ENCODE data around the gene UBE2Z.
"Not testable (repeated sequence)": the region's sequence is repeated elsewhere in the genome, so short reads cannot be mapped to it uniquely, and the experiment has no call there.

UBE2Z gene

DNA sequence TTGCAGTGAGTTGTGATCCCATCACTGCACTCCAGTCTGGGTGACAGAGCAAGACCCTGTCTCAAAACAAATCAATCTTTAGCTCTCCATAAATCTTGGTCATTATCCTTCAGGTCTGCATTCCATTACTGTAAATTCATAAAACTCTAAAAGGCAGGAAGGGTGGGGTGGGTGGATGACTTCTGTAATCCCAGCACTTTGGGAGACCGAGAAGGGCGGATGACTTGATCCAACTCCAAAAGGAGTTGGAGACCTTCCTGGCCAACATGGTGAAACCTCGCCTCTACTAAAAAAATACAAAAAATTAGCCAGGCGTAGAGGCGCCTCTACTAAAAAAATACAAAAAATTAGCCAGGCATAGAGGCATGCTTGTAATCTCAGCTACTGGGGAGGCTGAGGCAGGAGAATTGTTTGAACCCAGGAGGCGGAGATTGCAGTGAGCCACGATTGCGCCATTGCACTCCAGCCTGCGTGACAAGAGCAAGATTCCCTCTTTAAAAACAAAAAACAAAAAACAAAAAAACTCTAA lies 2.2 kb upstream of the UBE2Z start:
- no peak for DNase-seq

DNA sequence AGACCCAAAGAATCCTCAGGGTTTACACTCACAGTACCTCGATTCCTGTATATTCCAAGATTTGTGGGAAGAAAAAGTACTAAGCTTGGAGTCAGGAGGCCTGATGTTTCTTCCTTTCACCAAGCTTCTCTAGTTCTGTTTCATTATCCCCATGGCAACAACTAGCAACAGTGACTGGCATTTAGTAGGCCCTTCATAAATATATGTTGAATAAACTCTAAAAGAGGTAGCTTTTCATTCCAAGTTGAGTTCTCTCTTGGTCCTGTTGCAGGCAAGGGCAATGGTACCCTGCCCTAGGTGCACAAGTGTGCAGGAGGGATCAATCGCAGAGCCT lies 527 bp upstream of the UBE2Z start:
- DNase-seq = no peak

DNA sequence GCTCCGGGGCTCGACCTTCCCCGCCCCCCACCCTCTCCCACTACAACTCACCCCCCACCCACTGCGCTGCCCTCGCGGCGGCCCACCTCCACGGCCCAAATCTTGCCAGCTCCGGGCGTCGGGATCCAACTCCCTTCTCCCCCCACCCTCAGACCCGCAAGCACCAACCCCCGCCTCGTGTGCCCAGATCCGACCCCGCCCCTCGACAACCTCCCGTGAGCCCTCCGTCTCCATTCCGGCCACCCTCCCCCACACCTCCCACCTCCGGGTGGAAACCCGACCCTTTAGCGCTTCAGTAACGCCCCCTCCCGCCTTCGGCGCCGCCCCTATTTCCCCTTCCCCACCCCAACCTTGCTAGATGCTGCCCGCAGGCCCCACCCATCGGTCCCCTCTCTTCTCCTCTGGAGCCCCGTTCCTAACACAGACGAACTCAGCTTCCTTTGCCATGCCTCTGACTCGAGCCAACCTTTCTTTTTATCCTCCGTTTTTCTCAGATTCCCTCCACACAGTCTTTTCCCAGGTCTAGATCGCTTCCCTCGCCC lies 717 bp downstream of the UBE2Z start:
- DNase-seq = peak; percentile 92

DNA sequence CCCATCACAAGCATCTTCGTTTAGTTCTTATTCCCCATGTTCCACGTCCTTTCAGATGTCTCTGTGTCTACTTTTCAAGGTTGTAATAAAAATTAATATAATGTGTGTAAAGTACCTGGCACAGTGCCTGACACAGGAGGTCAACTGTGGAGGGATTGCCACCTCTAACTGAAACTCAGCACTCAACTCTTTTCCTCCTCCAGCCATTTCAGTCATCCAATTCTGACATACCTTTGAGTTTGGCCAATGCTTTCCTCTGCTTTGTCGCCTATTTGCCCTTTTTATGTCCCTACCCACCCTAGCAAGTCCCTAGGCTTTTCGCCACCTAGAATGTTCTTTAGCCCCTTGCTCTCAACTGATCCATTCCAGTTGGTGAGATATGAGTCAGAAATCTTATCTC lies 1.6 kb downstream of the UBE2Z start:
- no peak for DNase-seq

DNA sequence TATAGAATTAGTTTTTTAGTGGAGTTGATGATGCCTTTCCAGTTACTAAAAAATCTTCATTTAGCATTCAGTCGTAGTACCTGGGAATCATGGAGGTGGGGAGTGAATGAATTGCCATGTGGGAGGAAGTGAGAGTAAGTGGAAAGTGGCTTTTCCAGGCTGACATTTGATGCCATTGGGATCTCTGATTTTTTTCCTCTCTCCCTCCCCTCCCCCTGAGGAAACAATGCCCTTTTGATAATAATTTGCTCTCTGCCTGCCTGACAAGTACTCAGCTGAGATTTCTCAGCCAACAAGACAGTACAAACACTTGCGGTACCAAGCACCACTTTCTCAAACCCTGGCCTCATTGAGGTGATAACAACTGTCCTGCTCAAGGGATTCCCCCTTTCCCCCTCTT lies 2.2 kb downstream of the UBE2Z start:
- DNase-seq = no peak

DNA sequence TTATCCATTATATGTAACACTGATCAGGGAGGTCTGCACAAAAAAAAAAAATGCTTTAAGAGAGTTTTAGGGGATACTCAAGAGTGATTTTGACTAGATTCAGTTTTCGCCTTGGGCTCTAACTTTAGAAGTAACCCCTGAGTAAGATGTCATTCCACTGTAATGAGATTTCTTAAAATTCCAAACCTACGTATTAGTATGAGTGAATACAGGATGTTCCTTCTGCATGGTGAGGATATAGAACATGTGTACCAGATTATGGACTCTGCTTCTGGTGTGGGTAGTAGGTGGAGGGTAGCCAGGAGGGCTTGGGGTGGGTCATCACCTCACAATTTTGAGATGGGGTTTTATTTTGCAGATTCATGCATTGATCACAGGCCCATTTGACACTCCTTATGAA lies 4.3 kb downstream of the UBE2Z start:
- no peak for DNase-seq

DNA sequence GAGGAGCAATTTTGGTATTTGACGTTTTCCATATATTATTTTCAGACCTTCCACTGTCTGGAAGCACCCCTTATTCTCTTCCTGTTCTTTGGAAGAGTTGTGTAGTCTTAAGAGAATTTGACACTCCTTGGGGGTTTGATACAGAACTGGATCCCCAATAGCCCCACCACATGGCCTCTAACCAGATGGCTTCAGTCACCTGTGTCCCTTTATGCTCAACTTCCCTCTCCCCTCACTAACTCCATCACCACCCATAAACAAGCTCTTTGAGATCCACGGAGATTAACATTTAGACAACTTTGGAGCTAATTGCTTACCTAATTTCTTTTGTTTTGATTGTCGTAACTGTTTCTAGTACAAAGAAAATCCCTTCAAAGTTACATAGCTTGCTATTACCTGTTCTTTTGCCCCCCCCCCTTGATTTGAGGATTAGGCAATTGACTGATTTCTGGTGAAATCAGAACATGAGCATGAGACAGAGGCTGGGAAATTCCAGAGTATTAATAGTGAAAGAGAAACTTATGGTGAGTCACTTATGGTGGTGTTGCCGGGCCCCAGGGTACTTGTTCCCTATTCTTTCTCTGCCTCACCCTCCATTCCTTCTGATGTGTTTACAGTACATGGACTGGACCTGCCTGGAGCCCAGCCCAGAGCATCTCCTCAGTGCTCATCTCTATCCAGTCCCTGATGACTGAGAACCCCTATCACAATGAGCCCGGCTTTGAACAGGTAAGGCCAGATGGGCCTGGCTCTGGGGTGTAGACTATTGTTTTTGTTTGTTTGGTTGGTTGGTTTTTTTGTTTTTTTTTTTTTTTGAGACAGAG lies 7.5 kb downstream of the UBE2Z start:
- DNase-seq = peak; percentile 53 to 60

DNA sequence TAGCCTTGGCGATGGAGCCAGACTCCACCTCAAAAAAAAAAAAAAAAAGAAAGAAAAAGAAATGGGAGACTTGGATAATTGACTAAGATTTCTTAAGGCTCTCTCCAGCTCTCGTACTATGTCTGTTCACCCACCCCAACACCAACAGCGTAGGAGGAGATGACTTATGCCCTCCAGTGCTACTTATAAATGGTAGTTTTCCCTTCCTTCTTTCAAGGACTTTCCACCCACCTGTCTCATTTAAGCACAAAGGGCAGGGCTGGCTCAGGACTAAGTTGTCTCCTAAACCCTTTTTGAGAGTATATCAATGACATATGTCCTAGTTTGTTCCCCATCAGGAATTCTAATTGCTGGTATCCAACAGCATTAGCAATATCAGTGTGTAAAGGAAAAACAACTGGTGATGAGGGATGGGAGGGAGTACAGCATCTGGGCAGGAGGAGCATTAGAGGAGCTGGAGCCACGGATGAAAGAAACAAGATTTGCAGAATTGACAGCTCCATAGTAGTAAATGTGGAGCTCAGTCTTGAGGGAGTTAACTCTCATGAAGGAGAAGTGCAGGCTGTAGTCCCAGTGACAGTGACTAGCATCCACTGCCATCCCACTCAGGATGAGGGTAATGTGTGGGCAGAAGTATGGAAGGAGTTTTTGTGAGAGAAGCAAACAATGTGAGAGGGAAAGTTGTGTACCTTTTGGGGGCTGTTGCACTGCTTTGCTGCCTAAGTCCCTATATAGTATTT lies 17.2 kb downstream of the UBE2Z start:
- DNase-seq = no peak

DNA sequence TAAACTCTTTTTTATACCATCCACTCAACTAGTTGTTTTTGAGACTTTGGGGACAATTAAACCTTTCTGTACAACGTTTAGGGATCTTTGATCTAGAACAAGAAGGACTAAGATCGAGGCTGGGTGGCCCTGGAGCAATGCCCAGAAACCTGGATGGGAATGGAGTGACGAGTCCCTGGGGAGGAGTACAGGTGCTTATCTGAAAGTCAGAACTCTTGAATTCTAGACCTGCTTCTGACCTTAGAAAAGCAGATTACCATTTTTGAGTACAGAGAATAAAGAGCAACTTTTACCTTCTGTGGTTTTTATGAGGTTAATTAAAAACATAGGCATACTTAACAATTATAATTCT lies 17.8 kb downstream of the UBE2Z start:
- DNase-seq = no peak

DNA sequence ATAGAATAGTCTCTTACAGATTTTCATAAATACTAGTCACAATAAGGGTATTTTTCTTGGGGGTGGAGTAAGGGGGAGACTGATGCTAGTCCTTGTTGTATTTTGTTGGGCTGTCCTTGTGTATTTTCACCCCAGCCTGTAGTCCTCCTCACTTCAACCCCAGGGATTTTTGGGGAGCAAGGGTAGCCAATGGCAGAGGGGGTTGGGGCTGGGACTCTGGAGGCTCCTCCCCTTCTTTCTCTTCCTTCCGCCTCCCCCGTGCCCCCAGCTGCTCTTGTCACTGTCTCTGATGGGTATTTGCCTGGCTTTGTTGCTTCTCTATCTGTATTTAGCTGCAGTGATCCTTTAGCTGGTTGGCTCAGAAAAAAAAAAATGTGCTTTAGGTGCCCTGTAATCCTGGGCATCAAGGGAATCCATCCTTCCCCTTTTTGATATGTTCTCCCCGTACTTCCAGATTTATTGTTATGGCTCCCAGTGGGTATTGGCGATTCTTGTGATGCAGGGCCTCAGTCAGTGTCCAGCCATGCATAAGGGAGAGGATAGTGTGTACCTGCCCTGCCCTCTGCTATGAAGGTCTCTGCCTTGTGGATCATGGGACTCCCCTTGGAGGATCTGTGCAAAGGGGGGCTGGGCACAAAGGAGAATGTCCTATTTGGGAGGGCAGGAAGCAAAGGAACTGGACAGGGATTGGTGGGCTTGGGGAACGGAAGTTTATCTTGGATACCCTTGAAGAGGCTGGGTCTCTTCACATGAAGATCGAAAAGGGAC lies 20.0 kb downstream of the UBE2Z start:
- no peak for DNase-seq

DNA sequence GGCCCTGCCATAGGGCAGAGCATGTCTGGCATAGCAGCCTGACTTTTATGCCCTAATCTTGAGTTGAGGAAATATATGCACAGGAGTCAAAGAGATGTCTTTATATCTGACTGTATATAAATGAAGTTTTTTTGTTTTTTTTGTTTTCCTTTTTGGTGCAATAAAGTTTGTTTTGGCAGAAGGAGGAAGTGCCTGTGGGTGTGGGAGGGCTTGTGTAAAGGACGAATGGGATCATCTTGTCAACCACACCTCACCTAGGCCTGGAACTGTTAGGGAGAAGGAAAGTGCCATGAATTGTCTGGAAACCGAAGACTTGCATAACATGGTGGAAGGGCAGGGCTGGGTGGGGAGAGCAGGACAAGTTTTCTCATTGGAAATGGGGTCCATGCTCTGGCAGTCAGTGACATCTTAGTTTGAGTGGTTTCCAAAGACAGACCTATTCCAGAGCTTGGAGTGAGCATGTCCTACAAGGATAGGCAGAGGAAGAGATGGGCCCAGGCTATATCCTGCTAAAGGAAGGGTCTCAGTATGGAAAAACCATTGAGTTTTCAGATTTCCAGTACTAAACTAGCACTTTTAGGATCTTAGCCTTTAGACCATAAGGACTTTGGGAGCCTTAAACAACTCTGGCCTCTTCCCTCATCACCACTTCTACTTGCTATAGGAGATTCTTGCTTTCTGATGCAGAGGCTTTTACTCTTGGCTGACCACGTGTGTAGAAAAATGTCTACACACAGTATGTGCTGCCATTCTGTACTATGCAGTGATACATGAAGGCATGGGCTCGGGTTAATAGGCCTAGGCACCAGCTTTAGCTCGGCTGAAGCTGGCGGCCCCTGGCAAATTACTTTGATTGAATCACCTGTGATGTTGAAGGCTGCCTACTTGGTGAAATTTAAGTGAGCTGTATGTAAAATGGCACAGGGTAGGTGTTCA lies 20.9 kb downstream of the UBE2Z start:
- DNase-seq = no peak

DNA sequence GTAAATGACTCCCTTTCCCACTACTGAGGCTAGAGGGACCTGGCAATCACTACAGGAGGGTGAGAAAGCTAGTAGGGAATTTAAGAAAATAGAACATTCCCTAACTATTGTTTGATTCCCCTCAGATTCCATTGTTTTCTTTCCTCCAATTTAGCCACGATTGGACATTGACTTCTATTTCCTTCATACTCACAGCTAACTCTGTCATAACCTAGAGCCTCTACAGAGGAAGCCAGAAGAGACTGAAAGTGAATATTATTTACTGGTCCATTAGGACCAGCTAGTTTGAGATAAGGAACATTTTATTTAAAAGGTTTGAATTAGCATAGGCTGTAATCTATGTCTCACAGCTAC lies 21.6 kb downstream of the UBE2Z start:
- DNase-seq = no peak

DNA sequence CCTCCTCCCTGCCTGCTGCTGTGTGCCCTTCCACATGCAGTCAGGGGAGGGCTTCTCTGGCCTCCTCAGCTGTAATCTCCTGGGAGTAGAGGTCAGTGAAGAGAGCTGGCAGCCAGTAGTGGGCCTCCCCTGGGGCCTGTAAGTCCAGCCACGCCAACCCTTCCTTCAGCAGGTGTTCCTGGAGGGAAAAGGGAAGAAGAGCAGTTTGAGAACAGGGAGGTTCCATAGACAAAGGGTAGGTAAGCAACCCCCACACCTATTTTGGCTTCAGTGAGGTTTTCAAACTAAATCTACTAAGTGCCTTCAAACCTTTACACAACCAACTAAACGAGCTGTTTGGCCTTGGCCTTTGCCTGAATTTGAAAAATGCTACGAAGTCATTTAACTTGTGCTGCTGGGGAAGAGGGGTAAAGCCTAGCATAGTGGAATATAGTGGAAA lies 22.2 kb downstream of the UBE2Z start:
- DNase-seq = no peak

DNA sequence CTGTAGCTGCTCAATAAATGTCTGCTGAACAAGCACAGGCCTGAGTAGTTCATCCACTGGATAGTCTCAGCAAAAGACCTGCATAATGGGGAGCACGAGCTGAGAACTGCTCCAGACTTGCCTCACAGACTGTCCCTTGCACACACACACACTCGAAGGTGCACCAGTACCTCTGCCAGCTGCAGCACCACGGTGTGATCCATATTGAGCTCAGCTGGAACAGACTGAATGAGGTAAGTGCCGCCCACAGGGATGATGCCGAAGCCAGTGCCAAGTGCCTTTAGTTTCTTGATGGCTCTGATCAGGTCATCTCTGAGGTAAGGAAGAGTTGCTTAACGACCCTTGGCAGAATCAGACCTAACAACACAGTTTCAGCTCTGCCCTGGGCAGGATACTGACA lies 24.8 kb downstream of the UBE2Z start:
- DNase-seq = no peak

DNA sequence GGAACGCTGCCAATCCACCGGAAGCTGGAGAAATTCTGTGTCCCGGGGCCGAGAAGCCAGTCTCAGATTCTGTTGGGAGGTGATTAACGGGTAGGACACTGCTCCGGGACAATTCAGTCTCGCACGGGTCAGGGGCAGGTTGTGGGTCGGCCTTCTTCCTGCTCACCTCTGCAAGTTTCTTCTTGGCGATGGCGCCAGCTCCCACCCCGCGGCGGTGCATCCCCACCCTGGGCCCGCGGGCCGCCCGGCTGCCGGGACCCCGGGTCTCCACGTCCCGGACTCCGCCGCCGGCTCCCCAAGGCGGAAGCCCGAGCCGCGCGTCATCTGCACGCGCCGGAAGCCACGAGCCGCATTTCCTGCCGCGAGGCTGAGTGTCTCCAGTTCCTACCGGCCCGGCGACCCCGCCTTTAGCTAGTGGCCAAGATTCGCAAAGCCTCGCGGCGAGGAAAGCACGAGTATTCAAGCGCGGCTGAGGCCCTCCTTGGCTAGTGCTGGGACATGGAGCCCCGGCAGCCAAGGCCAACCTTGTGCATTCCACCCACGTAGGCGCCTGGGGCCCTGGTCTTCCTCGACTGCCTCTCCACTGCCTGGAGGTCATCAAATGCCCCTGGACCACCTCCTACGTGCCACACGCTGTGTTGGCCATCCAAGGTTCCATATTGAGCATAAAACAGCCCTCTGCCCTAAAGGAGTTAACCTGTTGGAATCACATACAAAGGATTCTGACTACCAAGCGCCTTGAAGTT lies 36.5 kb downstream of the UBE2Z start, which contains the start of gene SNF8:
TSS of gene SNF8 (minus strand) at position 328 of the 746 bp plus-strand sequence. CDS start at position 220, 108 bp downstream.
- peak; percentile 84 to 92 for DNase-seq

DNA sequence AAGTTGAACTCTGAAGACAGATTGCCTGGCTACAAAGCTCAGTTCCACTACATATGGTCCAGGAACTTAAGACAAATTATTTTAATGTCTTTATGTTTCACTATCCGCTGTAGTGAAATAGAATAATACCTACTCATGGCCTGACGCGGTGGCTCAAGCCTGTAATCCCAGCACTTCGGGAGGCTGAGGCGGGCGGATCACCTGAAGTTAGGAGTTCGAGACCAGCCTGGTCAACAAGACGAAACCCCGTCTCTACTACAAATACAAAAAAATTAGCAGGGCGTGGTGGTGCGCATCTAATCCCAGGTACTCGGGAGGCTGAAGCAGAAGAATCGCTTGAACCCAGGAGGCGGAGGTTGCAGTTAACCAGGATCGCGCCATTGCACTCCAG lies 37.0 kb downstream of the UBE2Z start:
- DNase-seq = not testable (repeated sequence)

DNA sequence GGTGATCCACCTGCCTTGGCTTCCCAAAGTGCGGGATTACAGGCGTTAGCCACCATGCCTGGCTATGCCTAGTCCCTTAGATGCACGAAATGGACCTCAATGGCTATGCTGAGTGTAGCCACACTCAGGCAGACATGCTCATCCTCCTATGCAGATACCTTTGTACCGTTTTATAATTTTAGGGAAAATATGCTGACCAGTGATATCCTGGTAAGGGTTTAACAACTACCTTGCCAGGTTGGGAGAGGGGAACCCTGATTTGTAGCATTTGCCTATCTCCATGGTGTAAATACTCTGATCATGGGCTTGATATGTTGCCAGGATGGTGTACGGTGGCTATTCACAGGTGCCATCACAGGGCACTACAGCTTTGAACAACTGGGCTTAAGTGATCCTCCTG lies 43.4 kb downstream of the UBE2Z start:
- no peak for DNase-seq

DNA sequence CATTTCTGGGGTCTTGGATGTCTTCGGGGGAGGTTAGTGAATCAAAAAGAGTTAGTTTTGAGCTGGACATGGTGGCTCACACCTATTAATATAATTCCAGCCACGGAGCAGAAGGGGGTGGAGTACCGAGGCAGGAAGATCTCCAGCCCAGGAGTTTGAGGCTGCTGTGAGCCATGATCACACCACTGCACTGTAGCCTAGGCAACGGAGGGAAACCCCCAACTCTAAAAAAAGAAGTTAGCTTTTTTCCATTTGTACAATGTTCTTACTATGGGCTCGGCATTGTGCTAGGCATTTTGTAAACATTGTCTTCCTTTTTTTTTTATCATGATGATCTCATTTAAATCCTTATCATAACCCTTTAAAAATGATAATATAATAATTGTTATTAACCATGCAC lies 44.7 kb downstream of the UBE2Z start:
- DNase-seq = no peak

DNA sequence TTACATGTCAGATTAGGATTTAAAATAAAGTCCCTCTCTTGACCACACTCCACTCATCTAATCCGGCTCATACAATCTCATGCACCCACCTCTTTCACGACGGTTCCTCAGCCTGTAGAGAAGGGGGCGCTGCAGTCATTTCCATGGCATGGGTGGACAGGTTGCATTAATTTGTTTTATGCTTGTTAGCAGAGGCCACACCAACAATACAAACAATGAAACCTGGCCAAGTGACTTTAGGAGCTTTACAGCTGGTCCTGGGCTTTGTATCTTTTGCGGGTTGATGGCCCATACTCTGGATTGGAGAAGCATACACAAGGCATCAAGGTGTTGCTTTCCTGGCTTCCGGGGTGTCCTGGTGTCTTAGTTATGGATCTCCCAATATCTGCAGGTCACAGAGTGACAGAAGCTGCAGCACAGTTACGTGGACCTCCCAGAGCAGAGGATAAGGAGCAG lies 46.1 kb downstream of the UBE2Z start:
- DNase-seq = no peak

DNA sequence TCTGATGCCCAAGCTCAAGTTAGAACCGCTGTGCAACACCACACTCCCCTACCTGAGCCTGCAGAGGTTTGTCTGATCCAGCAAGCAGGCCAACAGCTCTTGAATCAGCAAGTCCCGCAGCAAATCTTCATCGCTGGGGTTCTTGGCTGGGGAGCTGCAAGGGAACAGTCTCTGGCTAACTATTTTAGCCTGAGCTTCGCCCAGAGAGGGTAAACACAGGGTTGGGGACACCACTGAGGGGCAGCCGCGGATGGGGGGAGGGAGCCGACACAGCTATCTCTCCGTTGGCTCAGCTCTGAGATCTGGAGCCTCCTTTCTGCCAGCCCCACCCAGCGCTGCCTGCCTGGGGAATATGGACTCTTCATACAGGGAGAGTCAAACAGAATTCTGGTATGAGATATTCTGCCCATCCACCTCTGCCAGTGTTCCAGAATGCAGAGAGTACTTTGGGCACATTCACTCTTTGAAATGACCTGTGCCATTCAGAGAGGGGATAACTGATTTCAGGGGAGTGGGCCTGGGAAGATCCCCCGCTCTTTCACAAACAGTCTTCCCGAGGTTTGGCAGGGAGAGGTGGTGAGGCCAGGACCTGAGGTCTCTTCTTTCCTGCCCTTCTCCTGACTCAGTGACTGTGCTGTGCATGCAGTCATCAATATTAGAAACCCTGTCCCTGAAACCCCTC lies 52.8 kb downstream of the UBE2Z start:
- no peak for DNase-seq
